Measurements from ENCODE around the gene MAP2K4. TPM values are rescaled to one million over a fixed set of nuclear protein-coding genes. Genes with fewer than 3 reads are reported as not detected.

MAP2K4 gene
- total and polyA plus RNA-seq, 2 of the 13 experiments (the other 11 are each of a cell fraction or from before 2014, with no cell fraction given), result 21.5 to 35.6 TPM

- no peak overlapping the region for H3K4me2 ChIP-seq (ENCODE audit: low read depth, low read length)
- H3K27ac ChIP-seq (ENCODE audit: extremely low read length, insufficient read depth, low read length), result no peak overlapping the region
- DNase-seq (ENCODE audit: low spot score) (no peak), FAIRE-seq (no peak), ATAC-seq (no peak)
- POLR2A ChIA-PET, result no interaction called here
- H3K36me3 ChIP-seq (replicated peaks in 1 of 2; ENCODE audit: control insufficient read depth in 1 of 2, insufficient read depth in 2 of 2, low read length in 2 of 2), result peaks cover 0 to 17% of the 10 kb centered on the region in 2 experiments; a peak in 3 of 5 replicates
- H3K9me3 ChIP-seq (ENCODE audit: low read length), result no peaks in the 10 kb centered on the region
- H3K79me2 ChIP-seq (ENCODE audit: insufficient read depth, low read length), result peaks cover 3% of the 10 kb centered on the region
- in situ Hi-C loops (cut with HindIII; ENCODE audit: extremely low pct_ligation_motif_present, low pct_unique_long_range_greater_than_20kb) (no loop called here), intact Hi-C loops (cut with micrococcal nuclease; ENCODE audit: unreplicated experiment) (no loop called here)
- BruUV-seq (replicated peaks), result no TSS peak
- H3K4me3 ChIP-seq (replicated peaks in 1 of 3; ENCODE audit: insufficient read depth in 1 of 3, low read depth in 2 of 3, low read length in 3 of 3), result no peak overlapping the region
- no peak overlapping the region for H3K9ac ChIP-seq (ENCODE audit: insufficient read depth, low read depth, low read length)
- CTCF ChIA-PET (ENCODE audit: low intra/inter-chr PET ratio, low total read pairs), result no interaction called here
- 85% methylated on average over 1 of the region's 1 CpG for WGBS (ENCODE audit: low lambda C conversion rate)
- no peak for TF ChIP-seq SP2 (CRISPR knock-in tag; IDR thresholded peaks at IDR 0.05)
- no peak for TF ChIP-seq ZBTB43 (CRISPR knock-in tag; conservative IDR thresholded peaks at IDR 0.05)
- no peak for TF ChIP-seq ZNF598 (CRISPR knock-in tag; IDR thresholded peaks at IDR 0.05; ENCODE audit: borderline replicate concordance)
- TF ChIP-seq SYNCRIP (IDR thresholded peaks at IDR 0.05; ENCODE audit: insufficient read depth, low read depth, low read length), result no peak
- no peaks in the 10 kb centered on the region for H3K27me3 ChIP-seq (ENCODE audit: control insufficient read depth in 1 of 2, insufficient read depth in 2 of 2, low read length in 2 of 2)
- no peaks in the 10 kb centered on the region for H4K20me1 ChIP-seq (ENCODE audit: insufficient read depth, low read length)
- H2AFZ ChIP-seq (ENCODE audit: low read length), result no peak overlapping the region
- no peaks in the 10 kb centered on the region; the same call in 1 of the 2 replicates for H3K4me1 ChIP-seq (ENCODE audit: insufficient read depth, low read length)
Observed at GRCh38 chr17:12107905-12108304, 87.2 kb downstream of the MAP2K4 start.

GRCh38 chr17:12110906-12111305, 90.2 kb downstream of the MAP2K4 start:
- CTCF ChIA-PET (ENCODE audit: low intra/inter-chr PET ratio, low total read pairs), result no interaction called here
- Histone ChIP-seq H3K4me1 (ENCODE audit: insufficient read depth, low read length) (no peaks in the 10 kb centered on the region), H3K27ac (ENCODE audit: extremely low read length, insufficient read depth, low read length) (no peak overlapping the region), H2AFZ (ENCODE audit: low read length) (no peak overlapping the region), H3K36me3 (replicated peaks in 1 of 2; ENCODE audit: control insufficient read depth in 1 of 2, insufficient read depth in 2 of 2, low read length in 2 of 2) (peaks cover 12 to 35% of the 10 kb centered on the region in 2 experiments), H3K4me3 (replicated peaks in 1 of 3; ENCODE audit: insufficient read depth in 1 of 3, low read depth in 2 of 3, low read length in 3 of 3) (no peak overlapping the region), H3K4me2 (ENCODE audit: low read depth, low read length) (no peak overlapping the region), H3K27me3 (ENCODE audit: control insufficient read depth in 1 of 2, insufficient read depth in 2 of 2, low read length in 2 of 2) (no peaks in the 10 kb centered on the region), H4K20me1 (ENCODE audit: insufficient read depth, low read length) (no peaks in the 10 kb centered on the region), H3K9me3 (ENCODE audit: low read length) (no peaks in the 10 kb centered on the region), H3K79me2 (ENCODE audit: insufficient read depth, low read length) (no peaks in the 10 kb centered on the region), H3K9ac (ENCODE audit: insufficient read depth, low read depth, low read length) (no peak overlapping the region)
- FAIRE-seq, result no peak
- WGBS (ENCODE audit: low lambda C conversion rate), result 97% methylated on average over 2 of the region's 2 CpGs
- DNase-seq (ENCODE audit: low spot score), result no peak
- intact Hi-C loops (cut with micrococcal nuclease; ENCODE audit: unreplicated experiment) (loop anchor here (1.0 kb wide), 1 partner anchor 40 kb away; no protein-coding TSS in a partner anchor), in situ Hi-C loops (cut with HindIII; ENCODE audit: extremely low pct_ligation_motif_present, low pct_unique_long_range_greater_than_20kb) (no loop called here)
- no peak for ATAC-seq
- TF ChIP-seq ZNF446 (CRISPR knock-in tag; IDR thresholded peaks at IDR 0.05) (no peak), RAD51 (IDR thresholded peaks at IDR 0.05; ENCODE audit: borderline replicate concordance) (no peak), NRL (CRISPR knock-in tag; IDR thresholded peaks at IDR 0.05; ENCODE audit: borderline replicate concordance) (no peak), ZNF441 (CRISPR knock-in tag; IDR thresholded peaks at IDR 0.05; ENCODE audit: borderline replicate concordance) (no peak), ZNF512B (CRISPR knock-in tag; IDR thresholded peaks at IDR 0.05; ENCODE audit: borderline replicate concordance) (no peak), RBM39 (IDR thresholded peaks at IDR 0.05; ENCODE audit: low read depth, low read length, poor library complexity, severe bottlenecking) (no peak), THAP7 (CRISPR knock-in tag; IDR thresholded peaks at IDR 0.05) (no peak)
- no TSS peak for BruUV-seq (replicated peaks)
- POLR2A ChIA-PET, result no interaction called here
